Right ventricle myocardium inferior (tissue), 1 donor: ENCODE measurements around the gene C1orf174. TPM values are rescaled to one million over a fixed set of nuclear protein-coding genes. Genes with fewer than 3 reads are reported as not detected.
A peak's percentile ranks its signal among the peaks of the same experiment; 100 is the strongest.

Source experiments
- ATAC-seq: fragments of 200-7000 bp; cut with Tn5 transposase; one replicate; pipeline ENCODE4 v1.9.1; 2020; ENCODE audit warnings: mild to moderate bottlenecking, moderate library complexity
- DNase-seq: peaks from one replicate; pipeline ENCODE4 v3.0.0; 2021; ENCODE audit errors: missing footprints
- intact Hi-C: fragments of 100-400 bp; cut with DNase I; formaldehyde crosslinking; loops from one replicate; pipeline ENCODE4 v1.11.0; 2022
- total RNA-seq: library from RNA; stranded (reverse); fragmentation: NEBNext Ultra II Directional; extraction: Animal tissue kit (Norgen Biotek cat#: 25700); gene quantifications from one replicate; pipeline ENCODE4 v1.2.1, GENCODE V29; 2021
- donor health status: DM: no; HTN: yes; CAD: no; lungs with severe emphysema.

The C1orf174 gene
- total RNA-seq, 1 donor from 2014 or later, result 14.1 TPM

GRCh38 chr1:3912809-3913685, 13.0 kb upstream of the C1orf174 start:
- intact Hi-C loops, result loop anchor here (5.0 kb wide), 3 partner anchors 579 to 1834 kb away; no protein-coding TSS in a partner anchor
- DNase-seq (peak; percentile 67), ATAC-seq (no peak)

- DNase-seq (no peak), ATAC-seq (no peak)
- intact Hi-C loops, result loop anchor here (5.0 kb wide), 3 partner anchors 580 to 1835 kb away; no protein-coding TSS in a partner anchor
These were observed 12.1 kb upstream of the C1orf174 start for GRCh38 chr1:3911981-3912808.

DNA sequence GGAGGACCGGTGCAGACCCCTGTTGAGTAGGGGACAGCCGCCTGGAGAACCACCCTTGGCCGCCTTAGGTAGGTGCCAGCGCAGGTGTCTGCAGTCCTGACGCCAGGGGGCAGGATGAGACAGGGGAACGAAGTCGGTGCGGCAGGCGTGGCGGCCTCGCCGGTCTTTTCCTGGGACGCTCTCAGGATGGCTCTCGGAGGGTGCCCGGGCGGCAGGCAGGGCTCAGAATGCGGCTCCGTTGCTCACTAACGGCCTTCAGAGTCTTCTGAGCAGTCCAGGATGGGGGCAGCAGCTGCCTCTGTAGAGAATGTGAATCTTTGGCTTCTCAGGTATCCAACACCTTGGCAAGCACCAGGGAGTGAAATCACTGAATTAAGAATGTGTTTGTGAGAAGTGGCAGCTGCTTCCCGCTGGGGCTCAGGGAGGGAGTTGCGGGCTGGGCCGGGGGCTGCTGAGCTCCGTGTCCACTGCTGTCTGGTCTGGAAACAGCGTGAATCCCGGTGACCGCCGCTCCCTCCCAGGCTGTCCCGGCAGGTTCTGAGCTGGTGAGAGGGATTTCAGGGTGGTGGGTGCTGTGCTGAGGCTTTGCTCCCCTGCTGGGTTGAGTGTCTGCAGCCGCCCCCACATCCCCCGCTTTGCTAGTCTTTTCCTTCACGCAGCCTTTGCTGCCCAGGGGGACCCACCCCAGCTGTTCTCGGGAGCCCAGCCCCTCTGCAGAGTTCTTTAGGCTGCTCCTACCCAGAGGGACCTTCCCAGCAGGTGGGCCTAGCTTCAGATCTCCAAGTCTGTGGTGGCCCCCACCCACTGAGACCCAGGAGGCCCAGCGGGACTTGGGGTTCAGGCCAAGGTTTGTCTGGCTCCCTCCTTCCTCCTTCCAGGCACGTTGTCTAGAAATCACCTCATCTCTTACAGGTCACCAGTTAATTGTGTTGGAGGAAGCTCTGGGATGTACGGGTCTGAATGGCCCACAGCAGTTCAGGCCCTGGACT, 11.1 kb upstream of the C1orf174 start:
- intact Hi-C loops, result loop anchor here (5.0 kb wide), 3 partner anchors 581 to 1836 kb away; no protein-coding TSS in a partner anchor
- ATAC-seq (peak; percentile 69), DNase-seq (peak; percentile 75)

GRCh38 chr1:3910049-3910731, 10.1 kb upstream of the C1orf174 start:
- intact Hi-C loops, result loop anchor here (5.0 kb wide), 3 partner anchors 582 to 1837 kb away; no protein-coding TSS in a partner anchor
- peak; percentile 12 for ATAC-seq
- peak; percentile 67 for DNase-seq

GRCh38 chr1:3909615-3910014, 9.5 kb upstream of the C1orf174 start:
- ATAC-seq (no peak), DNase-seq (no peak)
- intact Hi-C loops, result loop anchor here (5.0 kb wide), 3 partner anchors 583 to 1838 kb away; no protein-coding TSS in a partner anchor

DNA sequence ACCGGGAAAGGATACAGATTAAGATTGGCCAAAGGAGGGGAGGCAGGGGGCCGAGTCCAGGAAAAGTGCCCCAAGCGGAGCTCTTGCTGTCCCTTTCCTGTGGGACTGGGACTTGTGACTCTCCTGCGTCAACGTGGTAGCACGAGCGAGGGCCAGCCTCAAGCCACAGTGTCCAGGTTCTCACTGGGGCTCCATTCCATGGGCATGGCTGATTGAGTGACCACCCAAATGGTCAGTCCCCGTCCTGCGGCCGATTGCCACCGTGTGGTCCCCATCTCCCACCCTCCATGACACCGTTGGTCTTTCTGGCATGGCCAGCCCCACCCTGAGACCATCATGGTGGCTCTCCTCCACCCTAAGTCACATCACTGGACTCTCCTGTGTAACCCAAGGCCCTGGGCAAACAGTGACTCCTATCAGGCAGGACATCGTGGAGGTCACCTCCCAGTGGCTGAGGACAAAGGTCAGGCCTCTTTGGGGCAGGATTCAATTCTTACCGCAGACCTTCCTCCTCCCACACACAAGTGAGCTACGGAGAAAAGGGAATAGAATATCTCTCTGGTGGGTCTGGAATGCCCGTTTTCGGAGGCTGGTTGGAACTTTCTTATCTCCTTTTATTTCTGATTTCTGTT, 8.9 kb upstream of the C1orf174 start:
- ATAC-seq, result no peak
- no peak for DNase-seq
- intact Hi-C loops, result no loop called here

GRCh38 chr1:3907621-3908165, 7.6 kb upstream of the C1orf174 start:
- ATAC-seq (no peak), DNase-seq (no peak)
- intact Hi-C loops, result no loop called here

GRCh38 chr1:3907031-3907534, 7.0 kb upstream of the C1orf174 start:
- ATAC-seq (no peak), DNase-seq (no peak)
- intact Hi-C loops, result no loop called here

DNA sequence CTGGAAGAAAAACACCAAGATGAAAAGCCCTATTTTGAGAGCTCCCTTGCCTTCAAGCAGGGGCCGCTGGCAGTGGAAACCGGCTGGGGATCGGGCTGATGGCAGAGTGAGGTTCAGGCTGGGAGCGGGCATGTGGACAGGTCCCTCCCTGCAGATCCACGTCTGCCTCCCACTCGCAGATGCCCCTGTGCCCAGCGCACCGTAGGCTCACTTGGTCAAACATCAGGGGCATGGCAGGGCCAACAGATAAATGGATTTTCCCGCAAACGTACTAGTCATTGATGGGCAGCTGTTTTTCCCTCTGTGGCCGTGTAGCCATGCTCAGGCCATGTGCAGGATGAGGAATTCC, 6.6 kb upstream of the C1orf174 start:
- no peak for DNase-seq
- ATAC-seq, result no peak
- intact Hi-C loops, result no loop called here

DNA sequence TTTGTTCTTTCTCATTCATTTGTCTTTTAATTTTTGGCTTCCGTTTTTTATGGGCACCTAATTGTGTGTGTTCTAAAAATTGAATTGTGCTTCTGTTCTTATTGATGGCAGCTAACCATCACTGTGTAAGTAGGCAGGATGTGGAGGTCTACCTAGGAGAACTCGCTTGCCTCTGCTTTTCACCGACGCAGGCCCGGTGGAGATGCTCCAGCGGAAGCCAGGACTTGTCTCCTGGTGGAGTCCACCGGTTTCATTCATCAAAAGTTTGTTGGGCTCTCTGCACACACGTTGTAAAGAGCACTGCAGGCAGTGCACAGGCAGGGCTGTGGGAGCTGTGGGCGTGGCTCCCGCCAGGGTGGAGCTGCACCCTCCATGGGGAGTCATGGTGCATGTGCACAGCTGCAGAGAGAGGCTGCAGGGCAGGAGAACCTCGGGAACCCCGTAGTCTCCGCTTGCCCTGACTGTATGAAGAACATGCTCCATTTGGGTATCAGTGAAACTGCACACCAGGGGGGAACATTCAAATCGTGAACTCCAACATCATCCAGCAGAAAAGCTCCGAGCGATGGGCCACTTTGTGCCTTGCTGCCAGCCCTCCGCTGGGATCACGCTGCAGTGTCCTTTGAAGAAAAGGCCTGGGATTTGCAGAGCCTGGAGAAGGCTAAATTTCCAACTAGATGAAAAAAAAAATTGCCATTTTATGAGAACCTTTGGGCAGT, 6.0 kb upstream of the C1orf174 start:
- no peak for DNase-seq
- intact Hi-C loops, result no loop called here
- no peak for ATAC-seq

- intact Hi-C loops, result no loop called here
- DNase-seq (no peak), ATAC-seq (no peak)
These were observed 5.3 kb upstream of the C1orf174 start for GRCh38 chr1:3905266-3905952.

DNA sequence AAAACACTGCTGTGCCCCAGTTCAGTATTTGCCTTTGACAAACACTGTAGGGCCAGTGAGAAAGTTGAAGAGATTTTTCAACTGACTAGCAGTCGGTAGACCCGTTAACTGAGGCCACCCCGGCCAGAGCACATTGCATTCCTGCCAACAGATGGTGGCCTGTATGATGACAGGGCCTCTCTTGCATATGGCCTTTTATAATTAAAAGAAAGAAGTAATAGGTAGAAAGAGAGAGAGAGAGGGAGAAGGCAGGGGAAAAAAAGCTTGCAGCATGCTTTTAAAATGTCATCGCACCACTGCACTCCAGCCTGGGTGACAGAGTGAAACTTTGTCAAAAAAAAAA, 4.7 kb upstream of the C1orf174 start:
- intact Hi-C loops, result no loop called here
- DNase-seq, result no peak

DNA sequence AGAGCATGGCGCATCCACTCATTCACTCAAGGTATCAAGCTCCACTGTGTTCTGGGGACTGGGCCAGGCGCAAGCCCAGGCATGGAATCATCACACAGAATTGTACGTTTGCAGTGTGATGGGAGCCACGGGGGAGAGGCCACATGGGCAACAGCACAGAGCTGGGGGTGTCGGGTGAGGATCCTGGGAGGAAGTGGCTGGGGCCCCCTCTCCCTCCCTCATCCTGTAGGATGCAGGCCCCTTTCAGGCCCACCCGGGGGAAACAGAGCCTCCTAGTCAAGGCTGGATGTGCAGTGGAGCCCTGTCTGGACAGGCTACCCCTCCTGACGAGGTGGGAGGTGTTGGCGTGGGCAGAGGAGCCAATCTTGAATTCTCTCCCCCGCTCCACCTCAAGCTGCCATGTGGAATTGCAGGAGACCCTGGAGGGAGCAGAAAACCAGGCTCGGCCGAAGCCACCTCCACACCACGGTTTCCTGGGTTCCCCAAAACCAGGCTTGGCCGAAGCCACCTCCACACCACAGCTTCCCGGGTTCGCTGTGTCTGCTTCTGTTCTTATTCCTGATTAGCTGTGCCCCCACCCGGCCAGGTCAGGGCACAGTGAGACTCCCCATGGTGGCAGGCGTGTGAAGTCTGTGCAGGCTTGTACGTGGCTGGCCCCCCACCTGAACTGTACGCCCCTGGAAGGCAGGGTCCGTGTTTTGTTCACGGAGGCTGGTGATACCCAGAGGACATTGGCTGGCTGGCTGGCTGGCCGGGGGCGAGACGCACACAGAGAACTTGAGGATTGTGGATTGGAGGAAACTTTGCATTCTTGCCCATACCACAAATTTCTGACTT, 4.2 kb upstream of the C1orf174 start:
- intact Hi-C loops, result no loop called here
- ATAC-seq (no peak), DNase-seq (no peak)

More for the DNA sequence above, 4.7 kb upstream of the C1orf174 start:
- no peak for ATAC-seq

- ATAC-seq, result no peak
- no peak for DNase-seq
- intact Hi-C loops, result no loop called here
These were observed 3.3 kb upstream of the C1orf174 start for GRCh38 chr1:3903141-3904005.
